Left hindlimb (tissue), 1 donor: ENCODE measurements around the gene RNF141.

Experiments
- DNase-seq: peaks from one replicate; pipeline ENCODE4 v3.0.0-alpha.2; 2018

The RNF141 gene

DNA sequence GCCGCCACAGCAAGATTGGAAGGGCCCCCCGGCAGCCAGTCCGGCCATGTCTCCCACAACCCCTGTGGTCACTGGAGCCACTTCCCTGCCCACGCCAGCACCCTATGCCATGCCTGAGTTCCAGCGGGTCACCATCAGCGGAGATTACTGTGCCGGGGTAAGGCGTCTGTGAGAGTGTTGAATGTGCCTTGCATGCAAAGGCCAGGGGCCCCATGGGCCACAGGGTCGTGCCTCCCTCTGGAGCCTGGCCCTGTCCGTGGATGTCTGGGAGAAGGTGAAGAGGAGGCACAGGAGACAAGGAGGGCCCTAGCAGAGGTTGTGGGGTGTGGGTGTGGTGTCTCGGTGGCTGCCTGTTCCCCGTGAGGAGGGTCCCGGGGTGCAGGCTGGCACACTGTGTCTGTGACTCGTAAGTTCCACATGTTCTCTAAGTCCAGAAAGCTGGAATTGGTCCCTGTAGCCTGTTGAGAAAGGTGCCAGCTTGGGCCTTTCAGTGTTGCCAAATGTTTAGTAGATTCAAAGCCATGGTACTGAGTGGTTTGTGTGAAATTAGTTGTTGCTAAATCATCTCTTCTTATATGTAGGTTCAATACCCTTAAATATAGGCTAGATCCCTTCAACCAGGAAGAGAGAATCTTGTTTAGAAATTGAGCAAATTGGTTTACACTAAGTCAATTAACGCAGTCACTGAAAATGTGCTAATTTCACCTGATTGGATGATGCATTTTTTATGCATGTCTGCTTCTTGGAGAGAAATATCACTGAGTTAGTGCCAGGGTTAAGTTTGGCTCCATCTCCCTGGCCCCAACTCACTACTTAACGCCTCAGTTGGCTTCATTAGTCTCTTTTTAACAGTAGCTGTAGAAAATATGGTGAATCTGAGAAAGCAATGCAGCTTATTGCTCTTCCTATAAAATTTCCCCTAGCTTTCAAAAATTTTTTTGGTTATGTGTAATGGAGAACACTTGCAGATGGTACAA lies 62.1 kb downstream of the RNF141 start:
- DNase-seq, result no peak

DNA sequence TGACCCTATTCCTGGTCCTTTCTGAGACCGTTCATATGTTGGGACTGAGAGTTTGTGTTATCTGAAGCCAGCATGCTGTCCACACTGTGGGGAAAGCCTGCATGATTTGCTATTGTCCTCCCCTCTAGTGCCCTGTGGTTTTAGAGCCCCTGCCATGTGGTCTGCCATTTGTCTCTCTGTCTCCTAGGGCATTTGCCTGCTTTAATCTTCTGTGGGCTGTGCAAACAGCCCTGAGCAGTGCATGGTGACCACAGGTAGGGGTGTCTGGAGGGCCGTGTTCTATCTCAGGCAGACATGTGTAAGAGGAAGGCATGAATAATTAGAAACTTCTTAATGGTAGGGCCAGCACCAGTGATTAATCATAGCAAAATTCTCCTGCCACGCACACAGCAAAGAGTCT lies 62.9 kb downstream of the RNF141 start:
- no peak for DNase-seq

DNA sequence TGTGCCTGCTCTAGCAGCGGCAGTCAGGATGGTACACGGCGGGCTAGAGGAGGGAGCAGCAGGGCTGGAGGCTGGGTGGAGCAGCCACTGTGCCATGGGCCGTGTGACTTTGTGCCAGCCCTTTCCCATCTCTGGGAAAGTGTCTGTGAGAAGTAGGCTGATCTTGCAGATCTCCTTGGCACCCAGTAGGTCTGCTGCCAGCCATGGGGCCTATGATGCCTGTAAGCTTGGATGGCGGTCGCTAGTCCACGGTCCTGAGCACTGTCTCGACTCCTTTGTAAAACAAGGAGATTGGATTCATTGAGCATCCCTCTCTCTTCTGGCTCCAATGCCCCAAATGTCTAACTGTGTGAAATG lies 63.3 kb downstream of the RNF141 start:
- no peak for DNase-seq

DNA sequence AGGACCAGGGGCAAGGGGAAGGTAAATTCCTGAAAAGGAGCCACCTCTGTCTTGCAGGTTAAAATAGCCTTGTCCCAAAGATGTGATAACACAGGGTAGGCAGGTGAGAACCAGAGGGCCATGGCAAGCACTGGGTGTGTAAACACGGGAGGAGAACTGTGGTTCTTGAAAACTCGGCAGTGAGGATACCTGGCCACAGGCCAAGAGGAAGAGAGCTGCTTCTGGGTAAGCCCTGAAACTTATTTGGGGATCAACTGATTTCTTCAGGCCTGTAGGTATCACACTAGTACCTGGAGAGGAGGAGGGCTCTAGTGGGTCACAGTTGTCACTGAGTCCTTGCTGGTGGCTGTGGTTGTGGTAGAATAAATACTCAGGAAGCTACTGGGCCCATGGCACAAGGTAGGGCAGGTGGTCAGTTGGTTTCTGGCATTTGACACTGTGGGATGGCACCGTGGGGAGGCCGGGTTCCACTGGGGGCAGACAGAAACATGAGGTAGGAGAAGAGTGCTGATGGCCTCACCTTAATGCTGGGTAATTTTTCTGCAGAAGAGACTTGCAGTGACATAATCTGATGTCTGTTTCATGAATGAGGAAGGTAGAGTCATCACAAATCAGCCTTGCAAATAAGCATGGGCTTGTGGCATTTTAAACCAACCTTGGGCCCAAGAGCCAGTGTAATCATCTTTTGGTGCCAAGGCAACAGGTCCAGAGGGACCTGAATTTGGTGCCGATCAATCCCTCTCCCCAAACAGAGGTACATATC lies 63.9 kb downstream of the RNF141 start:
- DNase-seq, result no peak

DNA sequence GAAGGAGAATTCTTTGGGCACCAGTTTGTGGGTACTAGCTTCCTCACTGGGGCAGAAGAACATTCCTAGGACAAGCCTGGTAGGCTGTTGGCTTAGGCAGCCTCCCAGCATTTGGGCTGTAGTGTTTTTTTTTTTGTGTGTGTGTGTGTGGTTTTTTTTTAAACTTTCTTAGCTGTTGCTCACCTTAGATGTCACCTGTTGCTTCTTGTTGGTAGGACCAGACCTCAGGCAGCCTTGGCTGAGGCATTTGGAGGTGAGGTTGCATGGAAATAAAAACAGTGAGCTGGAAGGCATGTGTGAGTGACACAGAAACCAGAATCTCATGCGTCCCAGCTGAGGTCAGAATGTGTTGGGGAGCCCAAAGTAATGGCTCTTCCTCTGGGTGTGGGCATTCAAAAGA lies 64.6 kb downstream of the RNF141 start:
- DNase-seq, result no peak

DNA sequence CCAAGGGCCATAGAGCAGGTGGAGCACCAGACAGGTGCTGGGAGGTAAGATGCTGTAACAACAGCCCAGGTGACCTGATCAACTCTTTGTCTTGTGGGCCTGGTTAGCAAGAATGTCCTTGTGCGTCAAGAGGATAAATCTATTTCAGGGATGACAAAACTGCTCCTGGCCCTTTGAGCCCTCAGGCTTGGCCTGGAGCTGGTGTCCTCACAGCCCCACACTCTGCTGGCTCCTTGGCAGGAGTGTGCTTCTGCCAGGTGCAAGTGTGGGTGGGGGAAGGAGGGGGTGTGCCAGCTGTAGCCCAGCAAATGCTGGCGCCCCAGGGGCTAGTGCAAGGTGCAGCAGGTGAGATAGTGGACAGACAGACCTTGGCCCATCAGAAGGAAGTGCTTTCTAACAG lies 66.4 kb downstream of the RNF141 start:
- no peak for DNase-seq

DNA sequence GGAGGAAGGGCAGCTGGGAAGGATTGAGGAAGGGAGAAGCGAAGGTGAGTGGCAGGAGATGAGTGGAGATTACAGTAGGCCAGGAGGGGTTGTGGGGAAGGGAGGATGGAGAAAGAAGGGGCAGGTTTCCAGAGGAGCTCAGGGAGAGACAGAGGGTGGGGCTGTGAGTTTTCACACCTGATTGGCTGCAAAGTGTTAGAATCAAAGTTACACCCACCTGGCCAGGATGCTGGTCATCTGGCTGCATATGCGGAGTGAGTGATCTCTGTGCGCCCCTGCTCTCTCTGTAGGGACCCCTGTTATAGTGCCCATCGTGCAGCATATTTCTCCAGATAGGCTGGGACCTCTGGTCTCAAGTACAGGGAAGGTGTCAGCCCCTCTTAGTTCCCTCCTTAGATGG lies 67.6 kb downstream of the RNF141 start:
- DNase-seq, result no peak

DNA sequence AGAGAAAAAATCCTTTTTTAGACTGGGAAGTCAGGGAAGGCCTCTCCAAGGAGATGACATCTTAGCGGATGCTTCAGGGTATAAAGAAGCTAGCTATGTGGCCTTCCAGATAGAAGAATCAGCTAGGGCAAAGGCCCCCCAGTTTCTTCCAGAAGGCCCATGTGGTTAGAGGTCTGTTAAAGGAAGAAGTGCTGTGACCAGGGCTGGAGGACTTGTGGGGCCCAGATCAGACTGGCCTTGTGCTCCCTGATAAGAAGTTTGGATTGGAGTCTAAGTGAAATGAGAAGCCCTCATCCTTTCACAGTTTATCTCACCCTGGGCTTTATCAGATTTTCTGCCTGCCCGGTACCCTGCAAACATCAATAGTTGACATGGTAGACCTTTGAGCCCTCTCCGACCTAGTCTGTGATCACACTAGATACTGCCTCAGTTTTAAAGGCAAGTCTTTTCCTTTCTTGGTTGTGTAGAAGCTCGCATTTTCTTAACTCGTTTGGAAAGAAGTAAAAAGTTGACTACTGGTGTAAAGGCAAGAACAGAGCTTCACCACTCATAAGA lies 78.2 kb downstream of the RNF141 start:
- DNase-seq, result no peak
